GM23338 (cell line): Measurements from ENCODE around the gene BNC2. TPM values are rescaled to one million over a fixed set of nuclear protein-coding genes. Genes with fewer than 3 reads are reported as not detected.

Experiments
- ATAC-seq: fragments of 200-7000 bp; cut with Tn5 transposase; 3 replicates; pipeline ENCODE4 v1.9.1; 2020
- DNase-seq: peaks from one replicate; pipeline ENCODE4 v3.0.0-alpha.2; 2015; ENCODE audit warnings: low spot score
- H2AFZ ChIP-seq: fragments of 200-600 bp; sonication (generic); 2 replicates; pipeline ENCODE4 v1.8.0; 2016; ENCODE audit warnings: antibody characterized with exemption, mild to moderate bottlenecking, moderate library complexity
- H3F3A ChIP-seq: fragments of 200-600 bp; sonication (generic); replicated peaks from 2 replicates; pipeline ENCODE4 v1.8.0; 2017; ENCODE audit warnings: antibody characterized with exemption, mixed run types, low read depth
- H3K27ac ChIP-seq: fragments of 200-600 bp; sonication (generic); 2 replicates; pipeline ENCODE4 v1.6.1; 2016; ENCODE audit warnings: low read depth
- H3K27me3 ChIP-seq: fragments of 200-600 bp; sonication (generic); 2 replicates; pipeline ENCODE4 v1.8.0; 2016; ENCODE audit warnings: mild to moderate bottlenecking, mixed run types, moderate library complexity; ENCODE audit not compliant: insufficient read depth
- H3K36me3 ChIP-seq: fragments of 200-600 bp; sonication (generic); 2 replicates; pipeline ENCODE4 v1.8.0; 2016; ENCODE audit warnings: mild to moderate bottlenecking; ENCODE audit not compliant: insufficient read depth
- H3K4me1 ChIP-seq: fragments of 200-600 bp; sonication (generic); 2 replicates; pipeline ENCODE4 v1.8.0; 2016; ENCODE audit warnings: mild to moderate bottlenecking, moderate library complexity; ENCODE audit not compliant: insufficient read depth
- H3K4me2 ChIP-seq: fragments of 200-600 bp; sonication (generic); 2 replicates; pipeline ENCODE4 v1.7.1; 2017; ENCODE audit warnings: mixed run types
- H3K4me3 ChIP-seq: fragments of 200-600 bp; sonication (generic); 2 replicates; pipeline ENCODE4 v1.6.1; 2016; ENCODE audit warnings: mixed run types
- H3K79me2 ChIP-seq: fragments of 200-600 bp; sonication (generic); replicated peaks from 2 replicates; pipeline ENCODE4 v1.8.0; 2017; ENCODE audit warnings: mild to moderate bottlenecking; ENCODE audit not compliant: insufficient read depth
- H3K9me2 ChIP-seq: fragments of 200-600 bp; sonication (generic); 2 replicates; pipeline ENCODE4 v1.8.0; 2017; ENCODE audit not compliant: insufficient read depth
- H4K20me1 ChIP-seq: fragments of 200-600 bp; sonication (generic); replicated peaks from 2 replicates; pipeline ENCODE4 v1.8.0; 2017; ENCODE audit warnings: mild to moderate bottlenecking; ENCODE audit not compliant: insufficient read depth
- H3K27ac Mint-ChIP-seq: 2 replicates; pipeline ENCODE4 v1.8.0; 2020; ENCODE audit warnings: inconsistent platforms, mild to moderate bottlenecking, moderate library complexity, mixed read lengths
- H3K27me3 Mint-ChIP-seq: 3 replicates; pipeline ENCODE4 v1.8.0; 2022; ENCODE audit warnings: low read depth, mild to moderate bottlenecking, moderate library complexity, mixed read lengths, inconsistent platforms; ENCODE audit not compliant: insufficient read depth, poor library complexity
- H3K36me3 Mint-ChIP-seq: 3 replicates; pipeline ENCODE4 v1.8.0; 2021; ENCODE audit warnings: low read depth, mild to moderate bottlenecking, inconsistent platforms, moderate library complexity, mixed read lengths
- H3K4me1 Mint-ChIP-seq: 3 replicates; pipeline ENCODE4 v1.8.0; 2020; ENCODE audit warnings: mild to moderate bottlenecking, inconsistent platforms, mixed read lengths
- H3K4me3 Mint-ChIP-seq: 3 replicates; pipeline ENCODE4 v1.8.0; 2021; ENCODE audit warnings: moderate library complexity, mild to moderate bottlenecking, inconsistent platforms, mixed read lengths
- H3K9me3 Mint-ChIP-seq: 3 replicates; pipeline ENCODE4 v1.8.0; 2020; ENCODE audit warnings: moderate library complexity, mild to moderate bottlenecking, inconsistent platforms, mixed read lengths
- CREB1 ChIP-seq: fragments of 250-450 bp; sonication (Bioruptor Pico); IDR thresholded peaks from 2 replicates; pipeline ENCODE4 v1.5.0; 2020; ENCODE audit warnings: low read depth, mild to moderate bottlenecking, moderate library complexity
- EZH2 ChIP-seq: fragments of 200-600 bp; sonication (generic); IDR thresholded peaks from one replicate; pipeline ENCODE4 v1.8.0; 2017; ENCODE audit warnings: antibody characterized with exemption, mild to moderate bottlenecking, low read depth; ENCODE audit not compliant: unreplicated experiment
- JUNB ChIP-seq: IDR thresholded peaks from one replicate; pipeline ENCODE4 v1.6.1; 2016; ENCODE audit warnings: antibody characterized with exemption; ENCODE audit not compliant: unreplicated experiment
- ZNF114 ChIP-seq: fragments of 250-450 bp; sonication (Bioruptor Pico); IDR thresholded peaks from 2 replicates; pipeline ENCODE4 v1.5.0; 2020; ENCODE audit warnings: mild to moderate bottlenecking, moderate library complexity
- polyA plus RNA-seq: library from polyadenylated mRNA; unstranded; fragments of >200 nt; fragmentation: Nextera tagmentation; extraction: Ambion mirVana; gene quantifications from 2 replicates; pipeline ENCODE4 v1.2.1, GENCODE V29; 2016
- total RNA-seq: library from RNA; depleted of rRNA; stranded (reverse); fragments of >200 nt; shearing (Covaris generic); gene quantifications from 2 replicates; pipeline ENCODE4 v1.2.3, GENCODE V29; 2014
- TF ChIP-seq, protein P1 (sequence below): IDR thresholded peaks from 2 replicates; pipeline ENCODE4 v1.6.1; 2016; ENCODE audit warnings: antibody characterized with exemption
- TF ChIP-seq, protein P2 (sequence below): fragments of 250-450 bp; sonication (Bioruptor Pico); IDR thresholded peaks from 2 replicates; pipeline ENCODE4 v1.5.0; 2020; ENCODE audit warnings: mild to moderate bottlenecking, moderate library complexity
- TF ChIP-seq, protein P3 (sequence below), 2 experiments: fragments of 200-600 bp in 1 of 2; sonication (generic) in 1 of 2; conservative IDR thresholded peaks; 2 replicates each; pipeline versions ENCODE4 v1.5.1 to v1.6.1; 2016 to 2017; ENCODE audit warnings: antibody characterized with exemption in 2 of 2, low read depth in 2 of 2, mild to moderate bottlenecking in 2 of 2, moderate library complexity in 1 of 2

Gene BNC2
- total and polyA plus RNA-seq, 2 experiments from 2014 or later: 12.7 to 13.2 TPM

GRCh38 chr9:16417161-16417560 is 453.3 kb downstream of the BNC2 start:
- peak overlapping the region; percentile 87 for H3K27ac Mint-ChIP-seq
- H3K27ac ChIP-seq: no peak overlapping the region; the same call in 1 of the 2 replicates
- H3K36me3 Mint-ChIP-seq: no peaks in the 10 kb centered on the region
- no peaks in the 10 kb centered on the region for H3K9me2 ChIP-seq
- H3F3A ChIP-seq: no peaks in the 10 kb centered on the region
- H3K4me3 Mint-ChIP-seq: no peak overlapping the region
- no peaks in the 10 kb centered on the region for H3K27me3 Mint-ChIP-seq
- peaks cover 45% of the 10 kb centered on the region for H3K4me1 ChIP-seq
- H3K4me3 ChIP-seq: no peak overlapping the region
- DNase-seq (no peak), ATAC-seq (no peak)
- no peaks in the 10 kb centered on the region for H3K79me2 ChIP-seq
- no peaks in the 10 kb centered on the region for H4K20me1 ChIP-seq
- TF ChIP-seq, protein P1, sequence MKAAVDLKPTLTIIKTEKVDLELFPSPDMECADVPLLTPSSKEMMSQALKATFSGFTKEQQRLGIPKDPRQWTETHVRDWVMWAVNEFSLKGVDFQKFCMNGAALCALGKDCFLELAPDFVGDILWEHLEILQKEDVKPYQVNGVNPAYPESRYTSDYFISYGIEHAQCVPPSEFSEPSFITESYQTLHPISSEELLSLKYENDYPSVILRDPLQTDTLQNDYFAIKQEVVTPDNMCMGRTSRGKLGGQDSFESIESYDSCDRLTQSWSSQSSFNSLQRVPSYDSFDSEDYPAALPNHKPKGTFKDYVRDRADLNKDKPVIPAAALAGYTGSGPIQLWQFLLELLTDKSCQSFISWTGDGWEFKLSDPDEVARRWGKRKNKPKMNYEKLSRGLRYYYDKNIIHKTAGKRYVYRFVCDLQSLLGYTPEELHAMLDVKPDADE: no peak
- TF ChIP-seq, protein P2, sequence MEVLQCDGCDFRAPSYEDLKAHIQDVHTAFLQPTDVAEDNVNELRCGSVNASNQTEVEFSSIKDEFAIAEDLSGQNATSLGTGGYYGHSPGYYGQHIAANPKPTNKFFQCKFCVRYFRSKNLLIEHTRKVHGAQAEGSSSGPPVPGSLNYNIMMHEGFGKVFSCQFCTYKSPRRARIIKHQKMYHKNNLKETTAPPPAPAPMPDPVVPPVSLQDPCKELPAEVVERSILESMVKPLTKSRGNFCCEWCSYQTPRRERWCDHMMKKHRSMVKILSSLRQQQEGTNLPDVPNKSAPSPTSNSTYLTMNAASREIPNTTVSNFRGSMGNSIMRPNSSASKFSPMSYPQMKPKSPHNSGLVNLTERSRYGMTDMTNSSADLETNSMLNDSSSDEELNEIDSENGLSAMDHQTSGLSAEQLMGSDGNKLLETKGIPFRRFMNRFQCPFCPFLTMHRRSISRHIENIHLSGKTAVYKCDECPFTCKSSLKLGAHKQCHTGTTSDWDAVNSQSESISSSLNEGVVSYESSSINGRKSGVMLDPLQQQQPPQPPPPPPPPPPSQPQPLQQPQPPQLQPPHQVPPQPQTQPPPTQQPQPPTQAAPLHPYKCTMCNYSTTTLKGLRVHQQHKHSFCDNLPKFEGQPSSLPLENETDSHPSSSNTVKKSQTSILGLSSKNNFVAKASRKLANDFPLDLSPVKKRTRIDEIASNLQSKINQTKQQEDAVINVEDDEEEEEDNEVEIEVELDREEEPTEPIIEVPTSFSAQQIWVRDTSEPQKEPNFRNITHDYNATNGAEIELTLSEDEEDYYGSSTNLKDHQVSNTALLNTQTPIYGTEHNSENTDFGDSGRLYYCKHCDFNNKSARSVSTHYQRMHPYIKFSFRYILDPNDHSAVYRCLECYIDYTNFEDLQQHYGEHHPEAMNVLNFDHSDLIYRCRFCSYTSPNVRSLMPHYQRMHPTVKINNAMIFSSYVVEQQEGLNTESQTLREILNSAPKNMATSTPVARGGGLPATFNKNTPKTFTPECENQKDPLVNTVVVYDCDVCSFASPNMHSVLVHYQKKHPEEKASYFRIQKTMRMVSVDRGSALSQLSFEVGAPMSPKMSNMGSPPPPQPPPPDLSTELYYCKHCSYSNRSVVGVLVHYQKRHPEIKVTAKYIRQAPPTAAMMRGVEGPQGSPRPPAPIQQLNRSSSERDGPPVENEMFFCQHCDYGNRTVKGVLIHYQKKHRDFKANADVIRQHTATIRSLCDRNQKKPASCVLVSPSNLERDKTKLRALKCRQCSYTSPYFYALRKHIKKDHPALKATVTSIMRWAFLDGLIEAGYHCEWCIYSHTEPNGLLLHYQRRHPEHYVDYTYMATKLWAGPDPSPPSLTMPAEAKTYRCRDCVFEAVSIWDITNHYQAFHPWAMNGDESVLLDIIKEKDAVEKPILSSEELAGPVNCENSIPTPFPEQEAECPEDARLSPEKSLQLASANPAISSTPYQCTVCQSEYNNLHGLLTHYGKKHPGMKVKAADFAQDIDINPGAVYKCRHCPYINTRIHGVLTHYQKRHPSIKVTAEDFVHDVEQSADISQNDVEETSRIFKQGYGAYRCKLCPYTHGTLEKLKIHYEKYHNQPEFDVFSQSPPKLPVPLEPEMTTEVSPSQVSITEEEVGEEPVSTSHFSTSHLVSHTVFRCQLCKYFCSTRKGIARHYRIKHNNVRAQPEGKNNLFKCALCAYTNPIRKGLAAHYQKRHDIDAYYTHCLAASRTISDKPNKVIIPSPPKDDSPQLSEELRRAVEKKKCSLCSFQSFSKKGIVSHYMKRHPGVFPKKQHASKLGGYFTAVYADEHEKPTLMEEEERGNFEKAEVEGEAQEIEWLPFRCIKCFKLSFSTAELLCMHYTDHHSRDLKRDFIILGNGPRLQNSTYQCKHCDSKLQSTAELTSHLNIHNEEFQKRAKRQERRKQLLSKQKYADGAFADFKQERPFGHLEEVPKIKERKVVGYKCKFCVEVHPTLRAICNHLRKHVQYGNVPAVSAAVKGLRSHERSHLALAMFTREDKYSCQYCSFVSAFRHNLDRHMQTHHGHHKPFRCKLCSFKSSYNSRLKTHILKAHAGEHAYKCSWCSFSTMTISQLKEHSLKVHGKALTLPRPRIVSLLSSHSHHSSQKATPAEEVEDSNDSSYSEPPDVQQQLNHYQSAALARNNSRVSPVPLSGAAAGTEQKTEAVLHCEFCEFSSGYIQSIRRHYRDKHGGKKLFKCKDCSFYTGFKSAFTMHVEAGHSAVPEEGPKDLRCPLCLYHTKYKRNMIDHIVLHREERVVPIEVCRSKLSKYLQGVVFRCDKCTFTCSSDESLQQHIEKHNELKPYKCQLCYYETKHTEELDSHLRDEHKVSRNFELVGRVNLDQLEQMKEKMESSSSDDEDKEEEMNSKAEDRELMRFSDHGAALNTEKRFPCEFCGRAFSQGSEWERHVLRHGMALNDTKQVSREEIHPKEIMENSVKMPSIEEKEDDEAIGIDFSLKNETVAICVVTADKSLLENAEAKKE (CRISPR knock-in tag): no peak
- TF ChIP-seq CREB1 (CRISPR knock-in tag): no peak
- no peak for TF ChIP-seq EZH2
- TF ChIP-seq JUNB: no peak
- H3K36me3 ChIP-seq: no peaks in the 10 kb centered on the region
- H3K27me3 ChIP-seq: no peaks in the 10 kb centered on the region
- H2AFZ ChIP-seq: no peak overlapping the region
- peaks cover 59% of the 10 kb centered on the region for H3K4me1 Mint-ChIP-seq
- H3K9me3 Mint-ChIP-seq: no peaks in the 10 kb centered on the region
- H3K4me2 ChIP-seq: no peak overlapping the region

DNA sequence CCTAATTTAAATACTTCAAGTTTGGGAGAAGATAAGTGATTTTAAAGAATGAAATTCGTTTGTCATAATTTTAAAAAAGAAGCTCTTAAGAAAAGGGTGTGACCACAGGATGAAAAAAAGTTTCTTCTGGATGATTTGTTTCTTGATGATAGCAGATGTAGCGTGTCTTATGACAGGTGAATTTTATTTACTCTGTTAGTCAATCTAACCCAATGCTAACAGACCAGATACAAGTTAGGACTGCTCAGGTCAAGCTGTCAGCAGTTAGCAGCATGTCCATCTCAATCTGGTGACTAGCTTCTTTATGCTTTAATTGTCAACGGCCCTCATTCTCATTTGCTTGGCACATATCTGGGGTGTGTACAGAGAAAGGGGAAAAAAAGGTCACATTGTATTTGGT is 456.0 kb downstream of the BNC2 start:
- no peak for DNase-seq
- Histone ChIP-seq H3K4me3 (no peak overlapping the region), H3K4me1 (peaks cover 34% of the 10 kb centered on the region), H4K20me1 (no peaks in the 10 kb centered on the region), H3K27ac (no peak overlapping the region), H3K9me2 (no peaks in the 10 kb centered on the region), H3K79me2 (no peaks in the 10 kb centered on the region), H3K27me3 (no peaks in the 10 kb centered on the region), H2AFZ (no peak overlapping the region), H3K36me3 (no peaks in the 10 kb centered on the region), H3F3A (no peaks in the 10 kb centered on the region), H3K4me2 (no peak overlapping the region)
- Mint-ChIP-seq H3K4me3 (no peak overlapping the region), H3K27me3 (no peaks in the 10 kb centered on the region), H3K36me3 (no peaks in the 10 kb centered on the region), H3K27ac (no peak overlapping the region), H3K9me3 (no peaks in the 10 kb centered on the region), H3K4me1 (peaks cover 45% of the 10 kb centered on the region)
- ATAC-seq: no peak
- TF ChIP-seq CREB1 (CRISPR knock-in tag) (no peak), ZNF114 (CRISPR knock-in tag) (no peak)
- TF ChIP-seq, protein P3, sequence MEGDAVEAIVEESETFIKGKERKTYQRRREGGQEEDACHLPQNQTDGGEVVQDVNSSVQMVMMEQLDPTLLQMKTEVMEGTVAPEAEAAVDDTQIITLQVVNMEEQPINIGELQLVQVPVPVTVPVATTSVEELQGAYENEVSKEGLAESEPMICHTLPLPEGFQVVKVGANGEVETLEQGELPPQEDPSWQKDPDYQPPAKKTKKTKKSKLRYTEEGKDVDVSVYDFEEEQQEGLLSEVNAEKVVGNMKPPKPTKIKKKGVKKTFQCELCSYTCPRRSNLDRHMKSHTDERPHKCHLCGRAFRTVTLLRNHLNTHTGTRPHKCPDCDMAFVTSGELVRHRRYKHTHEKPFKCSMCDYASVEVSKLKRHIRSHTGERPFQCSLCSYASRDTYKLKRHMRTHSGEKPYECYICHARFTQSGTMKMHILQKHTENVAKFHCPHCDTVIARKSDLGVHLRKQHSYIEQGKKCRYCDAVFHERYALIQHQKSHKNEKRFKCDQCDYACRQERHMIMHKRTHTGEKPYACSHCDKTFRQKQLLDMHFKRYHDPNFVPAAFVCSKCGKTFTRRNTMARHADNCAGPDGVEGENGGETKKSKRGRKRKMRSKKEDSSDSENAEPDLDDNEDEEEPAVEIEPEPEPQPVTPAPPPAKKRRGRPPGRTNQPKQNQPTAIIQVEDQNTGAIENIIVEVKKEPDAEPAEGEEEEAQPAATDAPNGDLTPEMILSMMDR (conservative IDR thresholded peaks at IDR 0.05; ENCODE audit: low read depth in 2 of 2): no peak
